H1 (cell line): ENCODE measurements around the gene ELAVL1. TPM values are rescaled to one million over a fixed set of nuclear protein-coding genes. Genes with fewer than 3 reads are reported as not detected.

Experiments used
- CTBP2 ChIP-seq: IDR thresholded peaks from 2 replicates; pipeline ENCODE4 v1.7.0; 2011; ENCODE audit warnings: borderline replicate concordance, mild to moderate bottlenecking, moderate library complexity, mixed read lengths, low read length; ENCODE audit not compliant: insufficient read depth, insufficient read length
- MAFK ChIP-seq: IDR thresholded peaks from 2 replicates; pipeline ENCODE4 v1.6.1; 2012; ENCODE audit warnings: low read depth, mild to moderate bottlenecking, improper control_type of control experiment, low read length
- NRF1 ChIP-seq: IDR thresholded peaks from 2 replicates; pipeline ENCODE4 v1.6.1; 2011; ENCODE audit warnings: mild to moderate bottlenecking, low read depth, low read length, improper control_type of control experiment
- SP4 ChIP-seq: IDR thresholded peaks from 2 replicates; pipeline ENCODE4 v1.6.1; 2012; ENCODE audit warnings: low read length, inconsistent platforms
- polyA plus RNA-seq, 7 experiments: library from polyadenylated mRNA; depleted of rRNA in 3 of 7; stranded (reverse) in 5 of 7; unstranded in 2 of 7; fragments of >200 nt in 5 of 7; fragments of 200-250 nt in 2 of 7; gene quantifications; 1 replicate in 5 of 7; 2 replicates in 1 of 7; 4 replicates in 1 of 7; pipeline versions ENCODE4 v1.2.1 to v1.2.3, GENCODE V29; 2011 to 2013; ENCODE audit warnings: missing spikeins in 2 of 7, mixed read lengths in 2 of 7
- total RNA-seq: library from RNA; stranded (reverse); fragmentation: NEBNext Ultra II Directional; extraction: Animal tissue kit (Norgen Biotek cat#: 25700); gene quantifications from 2 replicates; pipeline ENCODE4 v1.2.1, GENCODE V29; 2021
- TF ChIP-seq, protein P1 (sequence below): IDR thresholded peaks from 2 replicates; pipeline ENCODE4 v1.6.1; 2011; ENCODE audit warnings: low read length, improper control_type of control experiment

ELAVL1 gene
- total and polyA plus RNA-seq, 2 of the 8 experiments (the other 6 are each of a cell fraction or from before 2014, with no cell fraction given): 56.7 to 163 TPM

DNA sequence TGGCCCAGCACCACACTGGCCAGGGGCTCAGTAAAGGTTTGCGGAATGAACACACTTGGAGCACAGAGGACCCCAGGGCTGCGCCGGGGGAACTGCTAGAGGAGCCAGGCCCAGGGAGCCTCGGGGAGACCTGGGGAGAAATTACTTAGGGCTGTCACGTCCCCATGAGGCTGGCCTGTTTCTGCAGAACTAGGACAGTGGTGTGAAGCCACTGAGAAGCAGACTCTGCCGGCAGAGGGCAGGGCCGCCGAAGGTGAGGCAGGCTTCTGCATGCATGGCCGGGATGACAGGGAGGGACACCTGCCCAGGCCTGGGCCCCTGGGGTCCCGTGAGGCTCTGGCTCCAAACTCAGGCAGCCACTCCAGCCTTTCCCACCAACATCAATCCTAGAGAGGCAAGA lies 26.4 kb downstream of the ELAVL1 start (continued):
- TF ChIP-seq, protein P1, sequence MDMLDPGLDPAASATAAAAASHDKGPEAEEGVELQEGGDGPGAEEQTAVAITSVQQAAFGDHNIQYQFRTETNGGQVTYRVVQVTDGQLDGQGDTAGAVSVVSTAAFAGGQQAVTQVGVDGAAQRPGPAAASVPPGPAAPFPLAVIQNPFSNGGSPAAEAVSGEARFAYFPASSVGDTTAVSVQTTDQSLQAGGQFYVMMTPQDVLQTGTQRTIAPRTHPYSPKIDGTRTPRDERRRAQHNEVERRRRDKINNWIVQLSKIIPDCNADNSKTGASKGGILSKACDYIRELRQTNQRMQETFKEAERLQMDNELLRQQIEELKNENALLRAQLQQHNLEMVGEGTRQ: no peak
- no peak for TF ChIP-seq CTBP2
- no peak for TF ChIP-seq MAFK
- TF ChIP-seq SP4: no peak
- TF ChIP-seq NRF1: no peak
